Measurements from ENCODE around the gene SLC30A2.
A peak's percentile ranks its signal among the peaks of the same experiment; 100 is the strongest.

- TF ChIP-seq CTCF (IDR thresholded peaks at IDR 0.05 in 8 of 11, conservative IDR thresholded peaks at IDR 0.05 in 3 of 11): peak in 4 of 11 experiments; percentile 11 to 37 (median 18)
- peak; percentile 75 to 81 (median 80) for TF ChIP-seq POLR2AphosphoS5 (IDR thresholded peaks at IDR 0.05)
- no peak for TF ChIP-seq POLR2A (IDR thresholded peaks at IDR 0.05)
These were observed 48.9 kb upstream of the SLC30A2 start for GRCh38 chr1:26094677-26095383.

All from spleen (tissue), 7 donors.